Tibial nerve (tissue), 4 donors: ENCODE data around the gene TKFC. TPM values are rescaled to one million over a fixed set of nuclear protein-coding genes. Genes with fewer than 3 reads are reported as not detected.

ENCODE experiments used
- DNase-seq, 2 donors: peaks; one replicate each; pipeline ENCODE4 v3.0.0-alpha.2; 2019; ENCODE audit warnings: low spot score in 2 of 2
- H3K27ac ChIP-seq, 4 donors: fragments of 200-600 bp; sonication (generic) in 3 of 4; one replicate each; pipeline ENCODE4 v1.5.1; 2017 to 2019; ENCODE audit warnings: mild to moderate bottlenecking in 1 of 4
- H3K27me3 ChIP-seq, 2 donors: fragments of 200-600 bp; sonication (generic) in 1 of 2; one replicate each; pipeline versions ENCODE4 v1.5.1 to v1.6.0; 2017 to 2019
- H3K36me3 ChIP-seq, 3 donors: fragments of 200-600 bp; sonication (generic); one replicate each; pipeline ENCODE4 v1.5.1; 2018 to 2019
- H3K4me1 ChIP-seq, 4 donors: fragments of 200-600 bp; sonication (generic) in 3 of 4; one replicate each; pipeline ENCODE4 v1.5.1; 2017 to 2019
- H3K4me3 ChIP-seq, 4 donors: fragments of 200-600 bp; sonication (generic) in 3 of 4; one replicate each; pipeline ENCODE4 v1.5.1; 2017 to 2019; ENCODE audit warnings: mild to moderate bottlenecking in 1 of 4, moderate library complexity in 1 of 4
- H3K9me3 ChIP-seq, 4 donors: fragments of 200-600 bp; sonication (generic) in 3 of 4; one replicate each; pipeline ENCODE4 v1.5.1; 2017 to 2019
- EP300 ChIP-seq, 2 donors: sonication (generic); formaldehyde crosslinking; IDR thresholded peaks; one replicate each; pipeline ENCODE4 v1.6.1; 2017; ENCODE audit warnings: antibody characterized with exemption in 2 of 2, mild to moderate bottlenecking in 1 of 2
- POLR2A ChIP-seq, 2 donors: fragments of 450-650 bp; IDR thresholded peaks; one replicate each; pipeline ENCODE4 v1.6.1; 2017; ENCODE audit warnings: antibody characterized with exemption in 2 of 2, mild to moderate bottlenecking in 2 of 2, moderate library complexity in 2 of 2
- WGBS, 2 donors: methylation state at CpG; one replicate each; pipeline ENCODE4 v1.1.5; 2018; 5-methylcytosine and 5-hydroxymethylcytosine counted together
- total RNA-seq, 4 donors: library from RNA; depleted of rRNA; stranded (reverse); fragments of >200 nt; gene quantifications; one replicate each; pipeline ENCODE4 v1.1.0, GENCODE V29; 2016
- TF ChIP-seq, protein P1 (sequence below), 5 experiments: fragments of 200-600 bp in 3 of 5; fragments of 450-650 bp in 2 of 5; sonication (generic) in 3 of 5; IDR thresholded peaks; one replicate each; pipeline ENCODE4 v1.5.1; 2016 to 2019; ENCODE audit warnings: antibody characterized with exemption in 5 of 5, mild to moderate bottlenecking in 3 of 5, moderate library complexity in 2 of 5

TKFC gene
- total RNA-seq, 4 donors from 2014 or later: 15.0 to 39.6 (median 24.5) TPM

- Histone ChIP-seq H3K27ac (no peak overlapping the region), H3K9me3 (no peaks in the 10 kb centered on the region), H3K4me3 (no peak overlapping the region), H3K36me3 (peaks cover 0 to 96% (median 8%) of the 10 kb centered on the region in 3 donors), H3K27me3 (no peaks in the 10 kb centered on the region), H3K4me1 (peaks cover 0 to 7% (median 3%) of the 10 kb centered on the region in 4 donors)
- no peak for DNase-seq
- TF ChIP-seq, protein P1, sequence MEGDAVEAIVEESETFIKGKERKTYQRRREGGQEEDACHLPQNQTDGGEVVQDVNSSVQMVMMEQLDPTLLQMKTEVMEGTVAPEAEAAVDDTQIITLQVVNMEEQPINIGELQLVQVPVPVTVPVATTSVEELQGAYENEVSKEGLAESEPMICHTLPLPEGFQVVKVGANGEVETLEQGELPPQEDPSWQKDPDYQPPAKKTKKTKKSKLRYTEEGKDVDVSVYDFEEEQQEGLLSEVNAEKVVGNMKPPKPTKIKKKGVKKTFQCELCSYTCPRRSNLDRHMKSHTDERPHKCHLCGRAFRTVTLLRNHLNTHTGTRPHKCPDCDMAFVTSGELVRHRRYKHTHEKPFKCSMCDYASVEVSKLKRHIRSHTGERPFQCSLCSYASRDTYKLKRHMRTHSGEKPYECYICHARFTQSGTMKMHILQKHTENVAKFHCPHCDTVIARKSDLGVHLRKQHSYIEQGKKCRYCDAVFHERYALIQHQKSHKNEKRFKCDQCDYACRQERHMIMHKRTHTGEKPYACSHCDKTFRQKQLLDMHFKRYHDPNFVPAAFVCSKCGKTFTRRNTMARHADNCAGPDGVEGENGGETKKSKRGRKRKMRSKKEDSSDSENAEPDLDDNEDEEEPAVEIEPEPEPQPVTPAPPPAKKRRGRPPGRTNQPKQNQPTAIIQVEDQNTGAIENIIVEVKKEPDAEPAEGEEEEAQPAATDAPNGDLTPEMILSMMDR (IDR thresholded peaks at IDR 0.05): no peak
- TF ChIP-seq POLR2A (IDR thresholded peaks at IDR 0.05): no peak
- no peak for TF ChIP-seq EP300 (IDR thresholded peaks at IDR 0.05)
- 86 to 91% methylated on average over 9 to 10 of the region's 10 CpGs for WGBS, 2 donors
These were observed 16.9 kb downstream of the TKFC start for GRCh38 chr11:61349916-61350315.

DNA sequence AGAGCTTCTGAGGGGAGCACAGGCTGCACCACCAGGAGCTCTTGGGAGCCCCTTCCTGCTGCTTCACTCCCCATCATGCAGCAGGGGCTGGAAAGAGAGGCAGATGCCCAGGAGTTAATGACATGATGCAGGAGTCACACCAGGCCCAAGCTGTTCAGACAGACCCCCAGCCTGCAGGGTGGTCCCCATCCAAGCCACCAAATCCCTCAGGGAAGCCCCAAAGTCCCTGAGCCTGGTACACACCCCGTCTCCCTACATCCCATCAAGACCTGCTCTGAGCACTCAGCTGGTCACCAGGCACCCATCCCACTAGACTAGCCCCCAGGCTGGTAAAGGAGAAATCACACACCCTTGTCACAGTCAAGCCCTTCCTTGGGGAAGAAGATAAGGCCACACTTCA is 17.3 kb downstream of the TKFC start:
- Histone ChIP-seq H3K36me3 (peaks cover 0 to 96% (median 8%) of the 10 kb centered on the region in 3 donors), H3K27ac (no peak overlapping the region), H3K27me3 (no peaks in the 10 kb centered on the region), H3K4me1 (peaks cover 0 to 5% (median 2%) of the 10 kb centered on the region in 4 donors), H3K4me3 (no peak overlapping the region), H3K9me3 (no peaks in the 10 kb centered on the region)
- 100% methylated on average over 1 of the region's 1 CpG for WGBS, 2 donors
- TF ChIP-seq, protein P1 (IDR thresholded peaks at IDR 0.05): no peak
- TF ChIP-seq EP300 (IDR thresholded peaks at IDR 0.05) (no peak), POLR2A (IDR thresholded peaks at IDR 0.05) (no peak)
- DNase-seq: no peak

GRCh38 chr11:61350803-61351202 is 17.8 kb downstream of the TKFC start:
- no peak for DNase-seq
- WGBS, 2 donors: 80 to 96% methylated on average over 8 of the region's 8 CpGs
- Histone ChIP-seq H3K27ac (no peak overlapping the region), H3K36me3 (peaks cover 0 to 96% (median 8%) of the 10 kb centered on the region in 3 donors), H3K27me3 (no peaks in the 10 kb centered on the region), H3K9me3 (no peaks in the 10 kb centered on the region), H3K4me3 (no peak overlapping the region), H3K4me1 (peaks cover 0 to 5% (median 1%) of the 10 kb centered on the region in 4 donors)
- TF ChIP-seq EP300 (IDR thresholded peaks at IDR 0.05): no peak
- TF ChIP-seq, protein P1 (IDR thresholded peaks at IDR 0.05): no peak
- TF ChIP-seq POLR2A (IDR thresholded peaks at IDR 0.05): no peak

DNA sequence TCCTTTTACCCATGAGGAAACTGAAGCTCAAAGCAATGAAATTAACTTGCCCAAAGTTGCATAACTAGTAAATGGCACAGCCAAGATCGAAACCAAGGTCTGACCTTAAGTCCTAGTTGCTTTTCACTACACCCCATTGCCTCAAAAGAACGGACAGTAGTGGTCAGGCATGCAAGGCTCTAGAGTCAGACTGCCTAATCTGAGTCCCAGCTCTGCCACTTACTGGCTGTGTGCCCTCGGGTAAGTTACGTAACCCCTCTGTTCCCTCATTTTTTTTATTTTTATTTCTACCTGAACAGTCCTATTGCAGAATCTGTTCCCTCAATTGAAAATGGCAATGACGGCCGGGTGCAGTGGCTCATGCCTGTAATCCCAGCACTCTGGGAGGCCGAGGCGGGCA is 19.0 kb downstream of the TKFC start:
- Histone ChIP-seq H3K36me3 (peaks cover 0 to 92% (median 8%) of the 10 kb centered on the region in 3 donors), H3K27me3 (no peaks in the 10 kb centered on the region), H3K27ac (no peak overlapping the region), H3K9me3 (no peaks in the 10 kb centered on the region), H3K4me1 (peaks cover 0 to 5% (median 1%) of the 10 kb centered on the region in 4 donors), H3K4me3 (no peak overlapping the region)
- peak in 1 of 2 donors; percentile 27 for DNase-seq
- WGBS, 2 donors: 81 to 82% methylated on average over 8 of the region's 8 CpGs
- TF ChIP-seq, protein P1 (IDR thresholded peaks at IDR 0.05): no peak
- TF ChIP-seq EP300 (IDR thresholded peaks at IDR 0.05) (peak in 1 of 2 donors; percentile 57), POLR2A (IDR thresholded peaks at IDR 0.05) (no peak)

DNA sequence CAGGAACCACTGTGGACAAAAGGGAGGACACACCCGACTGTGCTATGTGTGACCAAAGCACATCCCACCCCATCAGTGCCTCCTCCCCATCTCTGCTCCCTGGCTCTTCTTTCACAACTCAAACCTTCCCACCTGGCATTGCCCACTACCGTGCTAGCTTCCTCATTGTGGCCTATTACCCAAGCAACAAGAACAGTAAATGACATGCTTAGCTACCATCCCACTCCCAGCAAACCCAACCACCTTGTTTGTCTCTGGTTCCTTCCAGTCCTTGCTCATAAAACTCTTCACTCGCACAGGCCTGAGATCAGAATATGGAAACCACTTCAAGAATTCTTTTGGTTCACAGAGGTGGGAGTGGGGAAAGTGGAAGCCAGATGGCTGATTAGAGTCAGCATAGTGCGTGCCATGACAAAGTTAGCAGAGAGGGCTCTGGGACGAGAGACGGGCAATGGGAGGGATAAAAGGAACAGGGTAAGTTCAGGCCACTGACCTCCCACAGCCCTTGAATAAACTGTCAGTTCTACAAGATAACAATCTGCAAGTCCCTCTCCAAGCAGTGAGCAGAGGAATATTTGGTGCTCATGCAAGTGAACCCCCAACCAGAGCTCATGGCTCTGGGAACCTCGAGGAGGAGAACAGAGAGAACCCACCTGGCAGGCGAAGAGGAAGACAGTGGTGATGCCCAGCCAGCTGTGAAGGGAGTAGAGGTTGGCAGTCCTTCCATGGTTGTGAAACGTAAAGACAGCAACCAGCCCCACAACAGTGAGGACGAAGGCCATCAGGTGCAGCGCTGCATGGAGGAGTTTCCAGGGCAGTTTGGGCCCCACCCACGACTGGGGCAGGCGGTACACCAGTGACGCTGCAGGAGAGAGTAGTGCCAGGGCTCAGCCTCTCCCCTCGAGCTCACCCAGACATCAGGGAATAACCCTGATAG is 20.4 kb downstream of the TKFC start:
- TF ChIP-seq, protein P1 (IDR thresholded peaks at IDR 0.05): no peak
- TF ChIP-seq EP300 (IDR thresholded peaks at IDR 0.05) (no peak), POLR2A (IDR thresholded peaks at IDR 0.05) (no peak)
- H3K36me3 ChIP-seq: peaks cover 0 to 79% (median 8%) of the 10 kb centered on the region in 3 donors
- H3K4me3 ChIP-seq: no peak overlapping the region
- peaks cover 0 to 9% (median 1%) of the 10 kb centered on the region in 4 donors for H3K4me1 ChIP-seq
- no peak overlapping the region for H3K27ac ChIP-seq
- 84 to 88% methylated on average over 15 of the region's 15 CpGs for WGBS, 2 donors
- no peaks in the 10 kb centered on the region for H3K27me3 ChIP-seq
- no peaks in the 10 kb centered on the region for H3K9me3 ChIP-seq
- DNase-seq: no peak
